ENCODE results near the gene OR14A16. TPM values are rescaled to one million over a fixed set of nuclear protein-coding genes. Genes with fewer than 3 reads are reported as not detected.

OR14A16 gene, protein sequence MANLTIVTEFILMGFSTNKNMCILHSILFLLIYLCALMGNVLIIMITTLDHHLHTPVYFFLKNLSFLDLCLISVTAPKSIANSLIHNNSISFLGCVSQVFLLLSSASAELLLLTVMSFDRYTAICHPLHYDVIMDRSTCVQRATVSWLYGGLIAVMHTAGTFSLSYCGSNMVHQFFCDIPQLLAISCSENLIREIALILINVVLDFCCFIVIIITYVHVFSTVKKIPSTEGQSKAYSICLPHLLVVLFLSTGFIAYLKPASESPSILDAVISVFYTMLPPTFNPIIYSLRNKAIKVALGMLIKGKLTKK
- total RNA-seq, result not detected in 2 replicates
- not detected for polyA plus RNA-seq (2012)

DNA sequence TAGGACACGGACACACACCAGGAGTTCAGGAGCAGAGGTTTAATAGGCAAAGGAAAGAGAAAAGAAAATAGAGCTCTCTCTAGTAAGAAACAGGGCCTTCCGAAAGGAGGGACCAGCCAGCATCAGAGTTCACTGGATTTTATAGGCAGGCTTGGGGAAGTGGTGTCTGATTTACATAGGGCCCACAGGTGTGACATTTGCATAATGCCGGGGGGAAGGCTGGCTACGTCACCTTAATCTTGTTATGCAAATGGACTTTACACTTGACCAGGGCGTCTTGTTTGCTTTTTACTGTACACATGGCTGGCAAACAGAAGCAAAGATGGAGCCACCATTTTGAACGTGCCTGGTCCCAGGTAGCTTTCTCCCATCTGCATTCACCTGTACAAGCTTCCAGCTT lies at the start of gene OR14A16:
TSS of gene OR14A16 (minus strand) at position 97 of the 400 bp plus-strand sequence. CDS start 8,390 bp downstream, outside the sequence.
- DNase-seq (ENCODE audit: low read depth), result no peak

DNA sequence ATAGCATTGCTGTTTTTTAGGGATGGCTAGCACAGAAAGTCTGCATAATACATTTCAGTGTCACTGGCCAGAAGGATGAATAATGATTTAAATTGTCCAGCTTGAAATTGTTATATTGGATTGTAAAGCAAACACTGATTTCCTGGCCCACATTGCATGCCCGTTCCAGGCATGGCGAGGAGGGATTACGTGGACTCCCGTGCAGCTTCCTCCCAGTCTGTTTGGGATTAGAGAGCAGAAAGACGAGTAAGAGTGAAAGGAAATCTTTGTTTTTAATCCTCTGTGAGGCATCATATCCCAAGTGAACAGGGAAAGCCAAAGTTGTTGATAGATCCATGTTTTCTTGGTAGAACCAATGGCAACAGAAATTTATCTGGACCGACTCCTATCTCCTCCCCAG lies 41.5 kb upstream of the OR14A16 start:
- no peak for DNase-seq (ENCODE audit: low read depth)

DNA sequence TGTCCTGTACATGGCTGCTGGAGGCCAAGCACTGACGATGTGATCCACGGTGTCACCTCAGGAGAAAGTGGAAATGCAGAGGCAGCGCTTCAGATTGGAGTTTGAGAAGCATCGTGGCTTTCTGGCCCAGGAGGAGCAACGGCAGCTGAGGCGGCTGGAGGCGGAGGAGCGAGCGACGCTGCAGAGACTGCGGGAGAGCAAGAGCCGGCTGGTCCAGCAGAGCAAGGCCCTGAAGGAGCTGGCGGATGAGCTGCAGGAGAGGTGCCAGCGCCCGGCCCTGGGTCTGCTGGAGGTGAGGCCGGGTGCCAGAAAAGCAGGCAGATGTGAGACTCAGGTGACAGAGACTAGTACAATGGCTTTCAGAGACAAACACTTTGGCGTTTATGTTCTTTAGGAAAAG lies 40.7 kb upstream of the OR14A16 start:
- no peak for DNase-seq (ENCODE audit: low read depth)

DNA sequence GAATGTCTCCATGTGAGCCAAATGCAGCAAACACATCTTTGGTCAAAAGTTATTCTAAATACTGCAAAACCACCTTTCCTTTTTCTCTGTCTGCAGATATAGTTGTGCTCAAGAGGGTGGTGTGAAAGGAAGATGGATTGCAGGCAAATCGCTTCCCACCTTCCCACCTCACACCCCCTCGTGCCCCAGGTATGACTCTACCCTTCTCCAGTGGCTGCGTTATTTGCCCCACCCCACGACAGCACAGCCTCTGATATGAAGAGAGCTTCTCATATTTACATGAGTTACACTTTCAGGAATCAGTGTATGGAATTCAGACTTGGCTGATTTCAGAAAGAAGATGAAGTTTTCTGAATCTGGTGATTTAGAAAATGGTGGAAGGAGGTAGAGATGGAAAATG lies 38.8 kb upstream of the OR14A16 start:
- no peak for DNase-seq (ENCODE audit: low read depth)

DNA sequence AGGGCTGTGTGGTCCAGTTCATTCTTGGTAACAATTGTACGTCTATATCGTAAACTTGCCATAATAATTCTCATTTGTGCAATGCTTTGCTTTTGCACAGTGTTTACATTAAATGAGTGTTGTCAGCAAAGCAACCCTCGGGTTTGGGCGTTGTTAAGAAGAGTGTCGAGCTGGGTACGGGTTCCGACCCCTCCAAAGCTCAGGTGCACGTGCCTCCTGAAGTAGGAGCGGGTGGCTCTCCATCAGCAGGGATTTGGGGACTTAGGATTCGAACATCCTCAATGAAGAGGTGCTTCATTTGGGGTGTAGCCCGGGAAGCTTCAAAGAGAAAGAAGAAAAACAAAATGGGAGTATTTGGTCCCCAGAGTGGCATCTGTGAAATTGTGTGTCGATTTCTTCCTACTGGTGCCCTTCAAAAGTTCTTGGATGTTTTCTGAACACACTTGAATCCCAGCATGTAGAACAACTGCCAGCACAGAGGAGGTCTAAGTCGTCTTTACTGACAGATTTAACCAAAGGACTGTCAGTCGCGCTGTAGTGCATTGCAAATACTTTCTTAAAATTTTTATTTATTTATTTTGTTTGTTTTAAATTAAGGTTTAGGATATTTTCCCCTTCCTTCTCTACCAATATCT lies 34.2 kb upstream of the OR14A16 start:
- DNase-seq (ENCODE audit: low read depth), result no peak

DNA sequence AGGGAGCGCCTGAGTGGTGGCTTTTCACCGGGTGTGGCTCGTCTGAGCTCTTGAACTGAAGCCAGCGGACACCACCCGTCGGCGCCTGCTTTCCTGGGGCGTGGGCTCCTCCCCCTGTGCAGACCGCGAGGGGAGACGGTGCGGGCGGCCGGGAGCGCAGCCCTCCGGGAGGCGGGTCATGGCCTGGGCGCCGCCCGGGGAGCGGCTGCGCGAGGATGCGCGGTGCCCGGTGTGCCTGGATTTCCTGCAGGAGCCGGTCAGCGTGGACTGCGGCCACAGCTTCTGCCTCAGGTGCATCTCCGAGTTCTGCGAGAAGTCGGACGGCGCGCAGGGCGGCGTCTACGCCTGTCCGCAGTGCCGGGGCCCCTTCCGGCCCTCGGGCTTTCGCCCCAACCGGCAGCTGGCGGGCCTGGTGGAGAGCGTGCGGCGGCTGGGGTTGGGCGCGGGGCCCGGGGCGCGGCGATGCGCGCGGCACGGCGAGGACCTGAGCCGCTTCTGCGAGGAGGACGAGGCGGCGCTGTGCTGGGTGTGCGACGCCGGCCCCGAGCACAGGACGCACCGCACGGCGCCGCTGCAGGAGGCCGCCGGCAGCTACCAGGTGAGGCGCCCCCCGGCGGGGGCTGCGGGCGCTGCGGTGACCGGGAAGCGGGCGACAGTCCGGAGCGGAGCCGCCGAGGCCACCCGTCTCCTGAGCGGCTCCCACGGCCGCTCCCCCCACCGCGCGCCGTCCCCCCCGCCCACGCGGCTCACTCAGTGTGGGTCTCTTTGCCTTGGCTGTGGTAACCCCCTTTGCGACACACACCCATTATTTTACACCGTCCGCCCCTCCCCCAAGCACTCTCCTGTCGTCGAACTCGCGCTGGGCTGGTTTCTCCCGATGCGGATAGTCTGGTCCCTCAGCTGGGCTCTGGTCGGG lies 33.4 kb upstream of the OR14A16 start, which contains the start of gene TRIM58:
TSS of gene TRIM58 (plus strand) at position 119 of the 916 bp plus-strand sequence. CDS start at position 179, 60 bp downstream.
- no peak for DNase-seq (ENCODE audit: low read depth)

DNA sequence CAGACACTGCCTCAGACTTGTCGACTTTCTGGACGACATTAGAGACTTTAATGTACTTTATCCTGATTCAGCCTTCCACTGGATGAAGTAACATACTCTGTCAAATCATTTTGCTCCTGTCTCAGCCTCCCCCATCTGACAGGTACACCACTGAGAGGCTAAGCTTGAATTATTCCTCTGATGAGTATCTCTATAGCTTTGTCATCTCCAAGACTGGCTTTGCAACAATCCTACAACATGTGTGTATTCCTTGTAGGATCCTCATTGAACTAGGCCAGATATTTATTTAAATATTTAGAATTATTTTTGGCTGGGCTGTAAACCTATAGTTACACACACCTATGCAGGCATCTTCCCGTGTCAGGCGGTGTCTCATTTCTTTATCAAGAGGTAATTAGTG lies 32.0 kb upstream of the OR14A16 start:
- DNase-seq (ENCODE audit: low read depth), result no peak

DNA sequence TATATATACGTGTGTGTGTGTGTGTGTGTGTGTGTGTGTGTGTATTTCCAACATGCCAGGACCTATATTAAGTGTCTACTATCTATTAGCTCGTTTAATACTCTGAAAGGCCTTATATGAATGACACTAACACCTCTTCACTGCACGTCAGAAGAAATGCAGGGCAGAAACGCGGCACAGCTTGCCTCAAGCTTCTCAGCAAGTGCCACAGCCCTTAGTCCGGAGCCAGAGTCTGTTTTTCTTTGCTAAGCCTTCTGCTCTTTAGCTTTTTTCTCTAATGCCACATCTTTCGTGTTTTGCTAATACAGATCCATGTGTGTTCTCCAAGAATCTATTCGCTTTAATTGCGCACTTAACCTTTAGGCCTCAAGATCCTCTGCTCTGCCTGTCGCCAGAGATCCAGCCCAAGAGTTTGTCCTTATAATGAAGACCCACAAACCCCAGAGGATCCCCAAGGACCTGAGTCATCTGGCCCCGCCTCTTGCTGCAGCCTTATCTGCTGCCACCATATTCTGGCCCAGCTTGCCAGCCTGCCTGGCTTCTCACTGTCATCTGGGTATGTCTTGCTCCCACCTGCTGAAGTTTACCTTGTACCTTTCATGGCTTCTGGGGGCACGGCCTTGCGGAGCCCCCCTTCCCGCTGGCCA lies 31.1 kb upstream of the OR14A16 start:
- no peak for DNase-seq (ENCODE audit: low read depth)

DNA sequence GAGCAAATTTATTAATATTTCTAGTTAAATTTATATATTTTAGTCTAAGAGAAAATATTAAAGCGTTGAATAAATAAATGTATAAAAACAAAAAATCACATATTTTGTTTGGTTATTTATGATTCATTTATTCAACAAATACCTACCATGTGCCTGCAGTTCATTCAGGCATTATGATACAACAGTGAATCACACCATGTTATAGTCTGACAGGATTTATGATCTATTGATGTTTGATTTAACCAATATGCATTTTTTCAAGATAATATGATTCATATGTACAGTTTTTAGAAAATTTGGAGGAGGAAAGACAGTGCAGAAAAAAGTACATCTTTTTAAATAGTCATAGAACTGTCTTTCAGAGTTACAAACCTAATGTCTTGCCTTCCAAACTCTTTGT lies 25.7 kb upstream of the OR14A16 start:
- no peak for DNase-seq (ENCODE audit: low read depth)

DNA sequence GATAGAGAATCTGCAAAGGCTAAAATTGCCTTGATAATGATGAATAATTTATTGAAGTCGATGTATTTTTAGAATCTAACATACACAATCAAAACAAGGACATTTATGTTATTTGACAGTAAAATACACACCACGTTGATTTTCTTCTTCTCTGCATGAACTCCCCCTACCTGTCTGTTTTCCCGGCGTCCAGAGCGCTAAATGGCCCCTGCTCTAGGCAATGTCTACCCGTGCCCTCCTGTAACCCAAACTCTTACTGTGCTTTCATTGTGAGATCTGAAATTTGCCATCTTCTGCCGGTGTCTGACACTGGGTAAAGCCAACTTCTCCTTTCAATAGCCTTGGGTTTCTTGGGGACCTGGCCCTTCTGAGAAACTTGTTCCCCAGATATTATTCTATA lies 24.4 kb upstream of the OR14A16 start:
- DNase-seq (ENCODE audit: low read depth), result no peak

DNA sequence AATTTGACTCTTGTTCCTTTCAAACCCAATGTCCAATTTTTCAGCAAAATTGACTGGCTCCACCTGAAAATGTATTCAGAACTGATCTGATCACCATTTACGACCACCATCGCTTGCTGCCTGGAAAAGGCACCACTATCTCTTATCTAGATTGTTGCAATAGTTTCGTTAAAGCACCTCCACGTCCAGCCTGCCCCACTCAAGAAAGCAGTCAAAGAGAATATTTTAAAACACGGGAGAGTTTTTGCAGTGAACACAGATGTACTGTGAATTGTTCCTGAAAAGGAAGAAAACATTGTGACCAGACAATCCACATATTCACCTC lies 21.7 kb upstream of the OR14A16 start:
- no peak for DNase-seq (ENCODE audit: low read depth)

DNA sequence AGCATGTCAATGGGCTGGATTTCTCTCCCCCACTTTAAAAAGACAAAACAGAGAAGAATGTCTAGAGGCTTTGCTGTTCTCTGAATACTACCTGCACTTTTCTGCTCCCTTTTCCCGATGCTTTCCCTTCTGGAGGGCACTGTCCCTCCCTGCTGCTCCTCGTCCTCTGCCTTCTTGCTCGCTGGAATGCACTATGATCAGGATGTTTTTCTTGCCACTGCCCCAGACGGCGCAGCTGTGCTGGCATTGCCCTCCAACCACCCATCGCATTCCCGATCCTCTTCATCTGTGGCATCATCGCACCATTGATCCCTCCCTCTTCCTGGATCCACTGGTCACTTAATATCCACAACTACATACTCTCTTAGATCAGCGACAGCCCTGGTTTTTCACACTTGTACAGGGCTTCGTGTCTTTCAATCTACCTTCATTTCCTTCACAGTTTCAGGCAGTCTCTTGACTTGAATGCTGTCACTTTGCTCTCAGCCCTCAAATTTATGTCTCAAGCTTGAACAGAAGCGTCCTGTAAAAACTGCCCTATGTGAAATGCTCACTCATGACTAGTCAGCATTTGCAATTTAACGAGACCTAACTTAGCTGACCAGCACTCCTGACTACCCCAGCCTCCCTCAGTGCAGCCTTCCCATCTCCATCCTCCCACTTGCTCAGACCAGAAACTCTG lies 21.2 kb upstream of the OR14A16 start:
- DNase-seq (ENCODE audit: low read depth), result no peak

DNA sequence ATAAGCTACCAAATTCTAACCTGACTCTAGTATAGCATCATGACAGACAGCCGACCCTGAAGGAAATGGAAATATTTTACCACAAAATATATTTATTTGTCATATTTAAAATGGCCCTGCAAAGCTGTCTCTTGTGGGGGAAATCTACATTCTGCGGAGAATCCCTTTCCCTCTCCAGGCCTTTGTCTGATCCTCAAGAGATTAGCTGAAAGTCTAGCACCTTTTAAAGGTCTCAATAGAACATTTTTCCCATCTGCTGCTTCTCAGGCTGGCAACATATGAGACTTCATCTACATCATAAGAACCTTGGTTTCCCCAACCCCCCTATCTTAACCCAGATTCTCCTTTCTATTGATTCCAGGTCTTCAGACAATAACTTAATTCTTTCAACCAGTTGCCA lies 19.5 kb upstream of the OR14A16 start:
- DNase-seq (ENCODE audit: low read depth), result no peak

DNA sequence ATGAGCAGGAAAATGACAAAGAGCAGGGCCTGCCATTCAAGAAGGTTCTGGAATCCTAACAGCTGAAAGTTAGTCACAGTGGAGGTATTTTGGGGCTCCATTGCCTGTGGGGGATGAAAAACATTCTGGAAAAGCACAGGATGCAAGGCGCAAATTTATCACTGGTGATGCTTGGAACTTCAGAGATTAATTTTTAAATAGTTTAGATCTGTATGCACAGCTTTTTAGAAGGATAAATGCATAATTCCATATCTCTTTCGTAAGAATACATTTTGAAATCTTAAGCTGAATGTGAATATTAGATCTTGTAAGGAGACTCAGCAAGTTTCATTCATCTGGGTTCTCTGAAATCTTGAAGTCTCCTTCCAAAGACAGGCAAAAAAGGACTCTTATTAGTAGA lies 17.9 kb upstream of the OR14A16 start, which contains the start of gene OR11L1:
TSS of gene OR11L1 (minus strand) at position 101 of the 400 bp plus-strand sequence. CDS start at position 101, 0 bp downstream.
- DNase-seq (ENCODE audit: low read depth), result no peak

DNA sequence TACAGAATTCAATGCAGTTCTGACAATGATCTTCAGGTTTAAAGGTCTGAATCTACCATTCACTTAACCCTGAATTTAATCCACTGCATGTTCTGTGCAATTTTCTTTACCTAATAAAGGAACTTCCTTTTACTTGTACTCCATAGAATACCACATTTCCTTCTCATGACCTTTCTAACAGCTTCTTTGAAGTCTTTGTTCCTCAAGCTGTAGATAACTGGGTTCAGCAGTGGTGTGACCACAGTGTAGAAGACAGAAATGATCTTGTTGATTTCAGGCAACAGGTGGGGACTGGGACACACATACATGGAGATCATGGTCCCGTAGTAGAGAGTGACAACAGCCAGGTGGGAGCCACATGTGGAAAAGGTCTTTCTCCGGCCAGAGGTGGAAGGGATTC lies 16.9 kb upstream of the OR14A16 start:
- DNase-seq (ENCODE audit: low read depth), result no peak

DNA sequence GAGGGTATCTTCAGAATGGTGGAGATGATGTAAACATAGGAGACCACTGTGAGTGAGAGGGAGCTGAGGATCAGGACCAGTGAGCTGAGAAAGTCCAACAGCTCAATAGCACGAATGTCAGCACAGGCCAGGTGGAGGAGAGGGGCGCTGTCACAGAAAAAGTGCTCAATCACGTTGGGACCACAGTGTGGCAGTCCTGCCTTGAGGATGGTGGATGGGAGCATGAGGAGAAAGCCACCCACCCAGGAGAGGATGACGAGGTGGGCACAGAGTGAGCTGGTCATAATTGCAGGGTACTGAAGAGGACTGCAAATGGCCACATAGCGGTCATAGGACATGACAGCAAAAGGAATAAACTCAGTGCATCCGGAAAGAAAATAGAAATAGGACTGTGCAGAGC lies 9.7 kb upstream of the OR14A16 start:
- DNase-seq (ENCODE audit: low read depth), result no peak

DNA sequence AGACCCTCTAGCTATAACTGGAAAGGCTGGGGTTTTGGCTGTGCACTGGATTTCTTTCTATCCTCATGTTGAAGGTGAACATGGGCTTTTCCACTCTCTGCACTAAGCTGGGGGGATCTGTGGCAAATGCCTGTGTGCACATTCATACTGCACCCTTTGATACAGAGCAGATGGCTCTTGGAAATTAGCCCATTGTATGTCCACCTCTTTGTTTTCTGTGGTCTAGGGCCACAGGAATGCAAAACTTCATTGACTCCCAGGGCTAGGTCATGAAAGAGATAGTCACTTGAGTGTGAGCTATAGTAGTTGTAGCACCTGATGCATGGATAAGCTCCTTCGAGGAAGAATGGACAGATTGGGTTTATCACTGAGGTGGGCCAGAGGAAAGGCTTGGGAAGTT lies 5.7 kb upstream of the OR14A16 start:
- no peak for DNase-seq (ENCODE audit: low read depth)

DNA sequence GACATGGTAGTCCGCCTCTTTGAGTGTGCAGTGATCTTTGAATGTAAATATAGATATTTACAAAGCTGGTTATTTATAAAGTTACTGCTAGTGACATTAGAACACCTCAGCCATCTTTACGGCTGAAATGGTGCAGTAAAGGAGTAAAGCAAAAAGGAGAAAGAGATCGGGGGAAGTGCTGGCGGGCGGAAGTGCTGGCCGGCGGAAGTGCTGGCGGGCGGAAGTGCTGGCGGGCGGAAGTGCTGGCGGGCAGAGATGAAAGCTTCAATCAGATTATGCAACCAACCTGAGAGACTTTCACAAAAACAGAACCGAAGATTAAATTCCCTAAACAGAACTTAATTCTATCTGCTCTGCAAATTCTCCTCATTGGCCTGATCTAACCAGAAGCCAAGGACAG lies 1.4 kb upstream of the OR14A16 start:
- no peak for DNase-seq (ENCODE audit: low read depth)

DNA sequence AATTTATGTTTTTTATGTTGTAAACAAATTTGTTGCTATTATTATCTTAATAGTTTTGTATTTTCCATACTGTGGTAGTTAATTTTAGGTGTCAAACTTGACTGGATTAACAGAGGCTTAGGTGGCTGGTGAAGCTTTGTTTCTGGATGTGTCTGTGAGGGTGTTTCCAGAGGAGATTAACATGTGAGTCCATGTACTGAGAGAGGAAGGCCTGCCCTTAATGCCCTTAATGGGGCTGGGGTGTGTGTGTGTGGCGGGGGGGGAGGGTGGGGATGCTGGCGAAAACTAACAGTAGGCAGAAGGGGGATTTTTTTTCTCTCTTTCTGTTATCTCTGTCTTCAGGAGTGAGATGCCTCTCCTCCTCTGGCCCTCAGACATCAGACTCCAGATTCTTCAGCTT lies 1.9 kb downstream of the OR14A16 start:
- no peak for DNase-seq (ENCODE audit: low read depth)

DNA sequence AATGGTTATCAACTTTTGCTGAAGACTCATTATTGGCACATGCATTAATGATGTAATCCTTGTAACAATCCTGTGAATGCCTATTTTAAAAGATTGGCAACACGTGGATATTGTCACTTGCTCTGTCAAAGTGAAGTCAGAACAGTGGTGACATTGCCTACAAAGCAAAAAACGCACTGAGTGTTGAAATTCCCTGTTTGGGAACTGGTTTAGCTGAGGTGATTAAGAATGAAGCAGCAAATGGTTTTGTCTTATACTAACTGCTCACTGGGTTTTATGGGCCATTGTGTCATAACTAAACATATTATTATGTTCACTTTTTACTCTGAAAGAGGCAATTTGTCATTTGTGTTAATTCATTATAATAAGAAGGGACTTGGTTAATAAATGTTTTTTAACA lies 11.3 kb downstream of the OR14A16 start:
- no peak for DNase-seq (ENCODE audit: low read depth)

DNA sequence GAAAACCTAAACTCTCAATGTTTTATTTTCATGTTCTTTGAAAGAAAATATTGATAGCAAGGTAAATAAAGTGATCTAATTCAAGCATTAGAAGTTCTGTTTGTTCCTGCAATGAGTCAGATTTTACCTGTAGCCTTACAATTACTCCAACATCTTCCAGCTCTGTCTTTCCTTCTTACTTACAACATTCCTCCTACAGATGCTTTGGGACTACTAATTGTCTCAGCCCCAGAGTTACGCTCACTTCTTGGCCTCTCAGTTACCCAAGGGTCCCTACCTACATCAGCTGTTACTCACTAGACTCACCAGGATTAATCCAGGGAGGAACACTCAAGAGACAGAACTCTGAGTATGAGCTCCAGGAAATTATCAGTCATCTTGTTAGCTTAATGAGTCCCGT lies 26.4 kb downstream of the OR14A16 start:
- no peak for DNase-seq (ENCODE audit: low read depth)

All from myocyte (in vitro differentiated cells).